Measurements from ENCODE around the gene PTGFR. TPM values are rescaled to one million over a fixed set of nuclear protein-coding genes. Genes with fewer than 3 reads are reported as not detected.

Gene PTGFR
- total and polyA plus RNA-seq, 2 of the 4 experiments (the other 2 are of a cell fraction), result 1.7 to 5.4 TPM

GRCh38 chr1:78511334-78511733 lies 20.6 kb downstream of the PTGFR start:
- no peak for DNase-seq
- Histone ChIP-seq H3K27ac (ENCODE audit: insufficient read depth, low read length) (no peak overlapping the region), H2BK120ac (ENCODE audit: low read depth, low read length) (no peak overlapping the region), H4K5ac (ENCODE audit: low read depth, low read length) (no peak overlapping the region), H3K4me3 (ENCODE audit: insufficient read depth, low read depth, low read length) (no peak overlapping the region), H2AFZ (replicated peaks; ENCODE audit: low read length, poor library complexity) (no peak overlapping the region), H2BK15ac (ENCODE audit: low read depth, low read length) (no peak overlapping the region), H3K9me3 (ENCODE audit: control insufficient read depth, insufficient read depth, low read length) (peaks cover 8% of the 10 kb centered on the region), H2BK5ac (ENCODE audit: low read depth, low read length, poor library complexity, severe bottlenecking) (no peak overlapping the region), H3K79me1 (ENCODE audit: low read depth in 1 of 2, low read length in 2 of 2) (peaks cover 0 to 3% of the 10 kb centered on the region in 2 experiments; a peak in 1 of 4 replicates), H3K23ac (ENCODE audit: low read depth, low read length) (no peak overlapping the region), H3K9me1 (ENCODE audit: insufficient read depth, low read length) (peaks cover 3% of the 10 kb centered on the region; the same call in 1 of the 2 replicates), H4K20me1 (ENCODE audit: insufficient read depth, low read length) (no peaks in the 10 kb centered on the region), H3K36me3 (ENCODE audit: control insufficient read depth, insufficient read depth, low read length) (no peaks in the 10 kb centered on the region), H4K8ac (ENCODE audit: low read depth in 2 of 2, low read length in 2 of 2) (no peak overlapping the region), H3K9ac (ENCODE audit: low read depth, low read length) (no peak overlapping the region), H3K4me2 (ENCODE audit: low read depth, low read length) (no peak overlapping the region), H3K14ac (replicated peaks; ENCODE audit: low read depth, low read length) (no peak overlapping the region), H2BK20ac (ENCODE audit: low read depth, low read length) (no peak overlapping the region), H2AK9ac (replicated peaks; ENCODE audit: low read depth, low read length, poor library complexity) (no peak overlapping the region), H3K56ac (ENCODE audit: extremely low read depth, insufficient read depth, low read length) (no peak overlapping the region), H3K4ac (ENCODE audit: low read depth, low read length) (no peak overlapping the region), H3K4me1 (ENCODE audit: control insufficient read depth, insufficient read depth, low read length) (no peaks in the 10 kb centered on the region), H4K91ac (ENCODE audit: insufficient read depth, low read depth, low read length) (no peak overlapping the region), H2AK5ac (ENCODE audit: low read depth, low read length) (no peak overlapping the region), H3K18ac (ENCODE audit: low read depth, low read length) (no peak overlapping the region), H3K27me3 (ENCODE audit: control insufficient read depth, insufficient read depth, low read length) (no peaks in the 10 kb centered on the region)
- TF ChIP-seq POLR2A (IDR thresholded peaks at IDR 0.05; ENCODE audit: low read depth, low read length) (no peak), FOS (IDR thresholded peaks at IDR 0.05; ENCODE audit: low read depth, low read length) (no peak), ELK1 (IDR thresholded peaks at IDR 0.05; ENCODE audit: borderline replicate concordance, low read depth, low read length) (no peak), CTCF (conservative IDR thresholded peaks at IDR 0.05; ENCODE audit: low read depth, low read length) (no peak), MXI1 (IDR thresholded peaks at IDR 0.05; ENCODE audit: borderline replicate concordance, low read depth, low read length) (no peak), CHD1 (IDR thresholded peaks at IDR 0.05; ENCODE audit: low read depth, low read length) (no peak), MAFK (IDR thresholded peaks at IDR 0.05; ENCODE audit: low read depth, low read length) (no peak), USF2 (IDR thresholded peaks at IDR 0.05; ENCODE audit: low read depth, low read length) (no peak), CEBPB (IDR thresholded peaks at IDR 0.05; ENCODE audit: low read depth, low read length) (no peak), RCOR1 (IDR thresholded peaks at IDR 0.05; ENCODE audit: insufficient replicate concordance, low read length) (no peak), BHLHE40 (IDR thresholded peaks at IDR 0.05; ENCODE audit: low read depth, low read length) (no peak), SMC3 (IDR thresholded peaks at IDR 0.05; ENCODE audit: low read depth, low read length) (no peak), RAD21 (IDR thresholded peaks at IDR 0.05; ENCODE audit: low read length) (no peak), MAZ (IDR thresholded peaks at IDR 0.05; ENCODE audit: borderline replicate concordance, low read depth, low read length) (no peak), NFE2L2 (IDR thresholded peaks at IDR 0.05; ENCODE audit: low read depth, low read length) (no peak), RFX5 (IDR thresholded peaks at IDR 0.05; ENCODE audit: low read depth, low read length) (no peak)
- POLR2A ChIA-PET (ENCODE audit: unreplicated experiment), result no interaction called here
- CTCF ChIA-PET, result no interaction called here
- no CpG with 5 or more reads among the region's 3 CpGs for WGBS, 2 experiments (ENCODE audit: extremely low coverage in 2 of 2, insufficient read length in 1 of 2)
- dilution Hi-C loops (cut with HindIII; ENCODE audit: low sequenced_read_pairs, unreplicated experiment), result no loop called here
- BruUV-seq (replicated peaks), result no TSS peak
- intact Hi-C loops (cut with micrococcal nuclease), result no loop called here
- ATAC-seq (ENCODE audit: low read depth), result no peak
- in situ Hi-C loops (cut with MboI; ENCODE audit: low sequenced_read_pairs), result no loop called here

Data from IMR-90 (cell line).